MG63 (cell line): ENCODE data around the gene MAD2L2. TPM values are rescaled to one million over a fixed set of nuclear protein-coding genes. Genes with fewer than 3 reads are reported as not detected.

Experiments used
- DNase-seq: peaks from one replicate; pipeline ENCODE4 v3.0.0-alpha.2; 2020
- H3K27me3 ChIP-seq: fragments of 250-450 bp; sonication (Bioruptor Pico); 2 replicates; pipeline ENCODE4 v1.5.1; 2020; ENCODE audit warnings: mild to moderate bottlenecking, moderate library complexity
- H3K36me3 ChIP-seq: fragments of 250-450 bp; sonication (Bioruptor Pico); 2 replicates; pipeline ENCODE4 v1.5.1; 2020; ENCODE audit warnings: mild to moderate bottlenecking, moderate library complexity
- H3K4me3 ChIP-seq: fragments of 250-450 bp; sonication (Bioruptor Pico); 2 replicates; pipeline ENCODE4 v1.5.1; 2020; ENCODE audit warnings: mild to moderate bottlenecking, moderate library complexity
- H3K9me3 ChIP-seq: fragments of 250-450 bp; sonication (Bioruptor Pico); 2 replicates; pipeline ENCODE4 v1.5.1; 2020; ENCODE audit warnings: mild to moderate bottlenecking, moderate library complexity
- total RNA-seq: library from RNA; depleted of rRNA; stranded (reverse); fragments of >200 nt; shearing (Covaris generic); gene quantifications from 2 replicates; pipeline ENCODE4 v1.2.3, GENCODE V29; 2014; ENCODE audit warnings: low replicate concordance

Gene MAD2L2
- total RNA-seq, 1 experiment from 2014 or later, result 71.1 TPM

- Histone ChIP-seq H3K27me3 (no peaks in the 10 kb centered on the region), H3K4me3 (no peak overlapping the region), H3K36me3 (no peaks in the 10 kb centered on the region), H3K9me3 (no peaks in the 10 kb centered on the region)
- DNase-seq, result peak; percentile 29
Observed at GRCh38 chr1:11708554-11709350, 27.8 kb upstream of the MAD2L2 start.

GRCh38 chr1:11707621-11708276 is 26.8 kb upstream of the MAD2L2 start:
- no peaks in the 10 kb centered on the region for H3K36me3 ChIP-seq
- no peak for DNase-seq
- no peak overlapping the region for H3K4me3 ChIP-seq
- H3K9me3 ChIP-seq, result no peaks in the 10 kb centered on the region
- H3K27me3 ChIP-seq, result no peaks in the 10 kb centered on the region

GRCh38 chr1:11706292-11706691 is 25.3 kb upstream of the MAD2L2 start:
- Histone ChIP-seq H3K27me3 (no peaks in the 10 kb centered on the region), H3K36me3 (no peaks in the 10 kb centered on the region)
- no peak for DNase-seq

DNA sequence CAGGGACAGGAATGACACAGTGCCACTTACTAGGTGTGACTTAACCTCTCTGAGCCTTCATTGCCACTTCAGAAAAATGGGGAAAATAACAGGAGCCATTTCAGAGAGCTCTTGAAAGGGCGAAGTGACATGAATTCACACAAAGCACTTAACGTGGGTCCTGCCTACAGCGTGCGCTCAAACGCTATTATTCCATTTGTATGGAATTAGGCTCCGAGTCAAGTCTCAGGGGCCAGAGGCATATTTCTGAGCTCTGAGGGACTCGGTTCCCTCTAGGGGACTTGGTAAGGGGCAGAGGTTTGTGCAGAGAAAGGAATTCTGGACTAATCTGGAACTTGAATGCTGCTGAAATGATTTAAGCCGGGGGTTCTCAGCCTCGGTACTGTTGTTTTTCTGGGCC is 24.6 kb upstream of the MAD2L2 start:
- no peaks in the 10 kb centered on the region for H3K27me3 ChIP-seq
- no peak for DNase-seq

More at GRCh38 chr1:11706292-11706691, 25.3 kb upstream of the MAD2L2 start:
- Histone ChIP-seq H3K4me3 (no peak overlapping the region), H3K9me3 (no peaks in the 10 kb centered on the region)

DNA sequence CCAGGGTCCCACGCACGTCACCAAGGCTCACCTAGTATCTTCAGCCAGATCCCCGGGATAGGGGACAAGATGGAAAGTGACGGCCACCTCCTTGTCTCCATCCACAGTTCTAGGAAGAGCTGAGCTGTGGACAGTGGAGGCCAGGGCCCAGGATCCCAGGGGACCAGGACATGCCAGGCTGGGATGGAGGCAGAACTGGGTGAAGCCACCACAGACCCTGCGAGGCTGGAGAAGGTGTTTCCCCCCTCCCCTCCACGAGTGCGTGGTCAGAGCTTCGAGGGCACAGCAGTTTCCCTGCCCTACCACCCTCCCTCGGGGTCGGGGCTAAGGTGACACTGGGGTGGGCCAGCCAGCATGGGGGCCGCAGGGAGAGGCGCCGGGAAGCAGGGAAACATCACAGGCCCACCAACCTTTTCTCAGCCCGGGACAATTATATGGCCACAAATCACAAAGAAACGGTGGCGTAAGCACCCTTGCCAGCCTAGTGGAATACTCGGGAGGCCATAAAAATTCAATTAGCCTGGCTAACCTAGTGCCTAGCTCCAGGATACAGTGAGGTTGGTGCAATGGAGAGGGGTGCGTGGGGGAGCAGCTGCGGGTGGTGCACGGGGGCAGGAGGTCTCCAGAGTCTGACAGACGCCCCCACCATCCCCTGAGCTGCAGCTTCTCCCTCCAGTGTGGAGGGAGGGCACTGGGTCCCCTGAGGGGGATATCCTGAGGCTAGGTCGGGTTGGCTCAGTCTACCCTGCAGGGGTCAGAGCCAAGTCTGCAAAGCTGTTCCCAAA is 23.9 kb upstream of the MAD2L2 start:
- no peak overlapping the region for H3K4me3 ChIP-seq
- no peaks in the 10 kb centered on the region for H3K9me3 ChIP-seq
- H3K27me3 ChIP-seq, result no peaks in the 10 kb centered on the region
- DNase-seq, result no peak
- H3K36me3 ChIP-seq, result no peaks in the 10 kb centered on the region

More for the DNA sequence above, 24.6 kb upstream of the MAD2L2 start:
- Histone ChIP-seq H3K4me3 (no peak overlapping the region), H3K36me3 (no peaks in the 10 kb centered on the region), H3K9me3 (no peaks in the 10 kb centered on the region)

DNA sequence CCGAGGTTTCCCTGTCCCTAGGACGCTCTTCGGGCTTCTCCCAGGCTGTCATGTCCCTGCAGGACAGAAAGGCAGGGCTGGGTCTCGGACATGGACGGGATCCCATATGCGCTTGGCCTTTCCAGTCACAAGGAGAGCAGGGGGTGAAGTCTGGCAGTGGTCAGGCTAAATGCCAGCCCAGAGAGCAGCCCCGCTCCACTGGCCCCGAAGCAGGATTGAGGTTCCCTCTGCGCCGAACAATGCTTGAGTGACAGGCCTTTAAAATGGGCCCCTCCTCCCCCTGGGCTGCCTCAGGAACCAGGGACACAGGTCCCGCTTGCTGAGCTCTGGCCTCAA is 23.2 kb upstream of the MAD2L2 start:
- Histone ChIP-seq H3K27me3 (no peaks in the 10 kb centered on the region), H3K36me3 (no peaks in the 10 kb centered on the region), H3K4me3 (no peak overlapping the region), H3K9me3 (no peaks in the 10 kb centered on the region)
- DNase-seq, result no peak

DNA sequence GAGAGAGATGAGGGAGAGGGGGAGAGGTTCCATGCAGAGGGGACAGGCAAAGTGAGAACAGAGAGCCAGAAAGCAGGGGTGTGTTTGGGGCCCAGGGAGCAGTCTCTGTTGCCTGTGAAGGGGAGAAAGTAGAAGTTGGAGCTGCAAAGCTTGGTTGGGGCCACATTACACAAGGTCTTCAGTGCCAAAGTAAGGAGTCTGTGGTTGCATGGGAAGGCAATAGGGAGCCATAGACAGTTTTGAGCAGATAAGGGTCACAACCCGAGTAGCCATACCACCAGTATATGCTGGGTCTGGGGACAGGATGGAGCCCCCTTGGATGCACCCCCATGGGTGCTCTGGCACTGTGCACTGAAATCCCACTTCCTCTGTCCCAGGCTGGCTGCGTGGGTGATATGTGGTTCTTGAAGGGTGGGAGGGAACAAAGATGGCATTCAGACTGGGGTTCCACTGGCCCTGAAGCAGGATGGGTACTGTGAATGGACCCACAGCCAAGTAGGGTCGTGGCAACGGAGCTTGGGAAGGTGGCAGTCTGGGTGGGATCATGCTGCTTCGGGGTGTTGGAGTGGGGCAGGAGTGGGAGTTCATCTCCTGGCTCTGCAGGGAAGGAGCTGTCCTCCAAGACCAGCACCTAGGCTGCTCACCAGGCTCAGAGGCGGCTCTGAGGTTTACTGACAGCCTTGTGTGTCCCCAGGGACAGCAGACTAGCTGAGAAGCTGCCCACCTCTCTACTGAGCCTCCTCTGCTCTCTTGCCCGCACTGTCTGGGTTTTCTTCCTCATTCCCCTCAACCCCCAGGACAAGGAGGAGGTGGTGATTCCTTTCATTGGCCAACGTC is 22.6 kb upstream of the MAD2L2 start:
- Histone ChIP-seq H3K9me3 (no peaks in the 10 kb centered on the region), H3K36me3 (no peaks in the 10 kb centered on the region), H3K4me3 (no peak overlapping the region), H3K27me3 (no peaks in the 10 kb centered on the region)
- no peak for DNase-seq

DNA sequence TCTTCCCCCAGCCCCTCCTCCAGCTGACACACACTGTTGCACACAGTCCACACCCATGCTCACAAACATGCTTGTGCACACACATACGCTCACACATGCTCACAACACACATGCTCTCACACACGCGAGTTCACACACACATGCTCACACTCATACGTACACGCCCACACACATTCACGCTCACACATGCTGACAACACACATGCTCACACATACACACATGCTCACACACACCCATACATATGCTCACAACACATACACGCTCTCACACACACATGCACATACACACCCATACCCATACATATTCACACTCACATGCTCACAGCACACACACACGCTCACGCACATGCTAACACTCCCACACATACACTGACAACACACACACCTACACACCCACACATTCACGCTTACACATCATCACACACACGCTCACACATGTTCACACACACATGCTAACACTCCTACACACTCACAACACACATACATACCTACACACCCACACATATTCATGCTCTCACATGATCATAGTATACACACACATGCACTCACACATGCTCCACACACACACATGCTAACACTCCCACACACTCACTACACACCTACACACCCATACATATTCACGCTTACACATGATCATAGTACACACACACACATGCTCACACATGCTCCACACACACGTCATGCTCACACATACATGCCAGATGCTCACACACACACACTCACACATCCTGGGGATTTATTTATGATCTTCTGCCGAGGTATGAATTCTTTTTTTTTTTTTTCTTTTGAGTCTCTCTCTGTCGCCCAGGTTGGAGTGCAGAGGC is 21.2 kb upstream of the MAD2L2 start:
- H3K27me3 ChIP-seq, result no peaks in the 10 kb centered on the region
- DNase-seq, result no peak
- H3K4me3 ChIP-seq, result no peak overlapping the region
- H3K9me3 ChIP-seq, result no peaks in the 10 kb centered on the region
- no peaks in the 10 kb centered on the region for H3K36me3 ChIP-seq

DNA sequence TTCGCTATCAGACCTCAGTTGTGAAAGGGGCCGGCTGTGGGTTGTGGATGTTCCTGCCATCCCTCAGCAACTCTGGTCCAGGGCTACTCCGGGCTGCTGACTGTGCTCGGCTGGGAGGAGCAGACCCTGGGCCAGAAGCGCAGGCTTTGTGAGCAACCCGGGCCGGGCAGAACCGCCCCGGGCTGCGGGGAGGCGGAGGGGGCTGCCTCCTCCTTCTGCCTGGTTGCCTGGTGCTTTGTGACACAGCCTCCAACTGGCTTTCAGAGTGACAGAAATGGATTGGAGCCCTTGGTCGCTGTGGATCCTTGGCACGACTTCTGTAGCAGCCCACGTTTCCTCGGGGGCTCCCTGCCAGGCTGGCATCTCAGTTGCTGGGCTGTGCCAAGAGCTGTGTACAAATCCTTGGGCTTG is 20.6 kb upstream of the MAD2L2 start:
- Histone ChIP-seq H3K4me3 (no peak overlapping the region), H3K36me3 (no peaks in the 10 kb centered on the region), H3K27me3 (no peaks in the 10 kb centered on the region), H3K9me3 (no peaks in the 10 kb centered on the region)
- peak; percentile 40 for DNase-seq

GRCh38 chr1:11700601-11701467 is 19.9 kb upstream of the MAD2L2 start:
- H3K36me3 ChIP-seq, result no peaks in the 10 kb centered on the region
- H3K4me3 ChIP-seq, result no peak overlapping the region
- no peaks in the 10 kb centered on the region for H3K9me3 ChIP-seq
- H3K27me3 ChIP-seq, result no peaks in the 10 kb centered on the region
- DNase-seq, result no peak

- H3K4me3 ChIP-seq, result no peak overlapping the region
- H3K36me3 ChIP-seq, result no peaks in the 10 kb centered on the region
- H3K9me3 ChIP-seq, result no peaks in the 10 kb centered on the region
- H3K27me3 ChIP-seq, result no peaks in the 10 kb centered on the region
- DNase-seq, result no peak
Observed at GRCh38 chr1:11697893-11698210, 16.9 kb upstream of the MAD2L2 start.

- Histone ChIP-seq H3K36me3 (no peaks in the 10 kb centered on the region), H3K27me3 (peaks cover 2% of the 10 kb centered on the region), H3K4me3 (no peak overlapping the region), H3K9me3 (no peaks in the 10 kb centered on the region)
- no peak for DNase-seq
Observed at GRCh38 chr1:11697188-11697892, 16.4 kb upstream of the MAD2L2 start.

- Histone ChIP-seq H3K36me3 (no peaks in the 10 kb centered on the region), H3K27me3 (peaks cover 8% of the 10 kb centered on the region), H3K9me3 (no peaks in the 10 kb centered on the region), H3K4me3 (no peak overlapping the region)
- no peak for DNase-seq
Observed at GRCh38 chr1:11695861-11696260, 14.9 kb upstream of the MAD2L2 start.

DNA sequence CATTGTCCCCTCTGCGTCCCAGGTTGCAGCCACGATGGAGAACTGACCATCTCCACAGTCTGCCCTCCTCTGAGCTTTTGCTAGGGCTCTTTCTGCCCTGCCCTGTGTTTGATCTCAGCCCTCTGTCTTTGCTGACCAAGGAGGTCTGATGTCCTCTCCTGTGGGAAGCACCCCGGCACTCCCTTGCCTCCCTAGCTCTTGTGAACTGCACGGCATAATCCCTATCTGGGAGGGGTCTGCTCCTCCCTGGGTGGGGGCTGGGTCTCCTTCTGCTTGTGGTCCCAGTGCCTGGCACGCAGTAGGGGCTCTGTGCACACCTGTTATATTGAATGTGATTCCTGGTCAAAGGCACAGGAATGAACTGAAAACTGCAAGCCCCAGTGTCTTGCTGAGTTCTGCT is 13.0 kb upstream of the MAD2L2 start:
- DNase-seq, result no peak
- peaks cover 8% of the 10 kb centered on the region for H3K27me3 ChIP-seq

More for the DNA sequence above, 13.0 kb upstream of the MAD2L2 start:
- no peak overlapping the region for H3K4me3 ChIP-seq
- H3K36me3 ChIP-seq, result no peaks in the 10 kb centered on the region
- no peaks in the 10 kb centered on the region for H3K9me3 ChIP-seq
